IMR-90 (cell line): ENCODE results near the gene DAAM2. TPM values are rescaled to one million over a fixed set of nuclear protein-coding genes. Genes with fewer than 3 reads are reported as not detected.

ENCODE experiments used
- ATAC-seq: fragments of 200-7000 bp; cut with Tn5 transposase; 2 replicates; pipeline ENCODE4 v1.9.1; 2020; ENCODE audit warnings: low read depth, mild to moderate bottlenecking, moderate library complexity
- BruUV-seq: library from RNA; stranded (reverse); fragments of 400-500 nt; replicated peaks from 2 replicates; lab custom pipeline; 2021; lab: Mats Ljungman, UMichigan
- CTCF ChIA-PET: fragments of 300-600 bp; formaldehyde crosslinking; extraction: SDS; loops from one replicate; lab custom pipeline; 2021; ENCODE audit warnings: antibody characterized with exemption; lab: Yijun Ruan, JAX
- POLR2A ChIA-PET: fragments of 300-600 bp; sonication (Branson Sonifier 250); formaldehyde crosslinking; loops from one replicate; lab custom pipeline; 2022; ENCODE audit warnings: antibody characterized with exemption; ENCODE audit not compliant: unreplicated experiment; lab: Charles Lee
- DNase-seq: peaks from one replicate; pipeline ENCODE4 v3.0.0; 2013
- H2AFZ ChIP-seq: replicated peaks from 2 replicates; pipeline ENCODE3; 2013; ENCODE audit warnings: low read length, mild to moderate bottlenecking; ENCODE audit not compliant: poor library complexity
- H2AK5ac ChIP-seq: 2 replicates; pipeline ENCODE4 v1.6.1; 2013; ENCODE audit warnings: low read depth, low read length, inconsistent platforms
- H2AK9ac ChIP-seq: replicated peaks from 2 replicates; pipeline ENCODE3; 2013; ENCODE audit warnings: mild to moderate bottlenecking, low read depth, low read length, moderate library complexity; ENCODE audit not compliant: poor library complexity
- H2BK120ac ChIP-seq: 2 replicates; pipeline ENCODE4 v1.6.1; 2013; ENCODE audit warnings: low read depth, low read length, inconsistent platforms
- H2BK15ac ChIP-seq: 3 replicates; pipeline ENCODE4 v1.6.1; 2013; ENCODE audit warnings: low read depth, low read length, inconsistent platforms
- H2BK20ac ChIP-seq: 2 replicates; pipeline ENCODE4 v1.6.1; 2013; ENCODE audit warnings: low read depth, mild to moderate bottlenecking, inconsistent platforms, low read length, moderate library complexity
- H2BK5ac ChIP-seq: 2 replicates; pipeline ENCODE4 v1.6.1; 2013; ENCODE audit warnings: mild to moderate bottlenecking, low read depth, low read length, inconsistent platforms; ENCODE audit not compliant: poor library complexity, severe bottlenecking
- H3K14ac ChIP-seq: replicated peaks from 2 replicates; pipeline ENCODE4 v1.6.1; 2013; ENCODE audit warnings: low read depth, low read length, inconsistent platforms
- H3K18ac ChIP-seq: 2 replicates; pipeline ENCODE4 v1.6.1; 2013; ENCODE audit warnings: low read depth, low read length, control low read depth
- H3K23ac ChIP-seq: 2 replicates; pipeline ENCODE4 v1.6.1; 2013; ENCODE audit warnings: low read depth, low read length, inconsistent platforms
- H3K27ac ChIP-seq: 2 replicates; pipeline ENCODE4 v1.5.1; 2013; ENCODE audit warnings: mild to moderate bottlenecking, control low read depth, low read length; ENCODE audit not compliant: insufficient read depth
- H3K27me3 ChIP-seq: 2 replicates; pipeline ENCODE4 v1.6.1; 2013; ENCODE audit warnings: low read length; ENCODE audit not compliant: control insufficient read depth, insufficient read depth
- H3K36me3 ChIP-seq: 2 replicates; pipeline ENCODE4 v1.6.1; 2013; ENCODE audit warnings: low read length, mixed read lengths; ENCODE audit not compliant: control insufficient read depth, insufficient read depth
- H3K4ac ChIP-seq: 2 replicates; pipeline ENCODE4 v1.6.1; 2013; ENCODE audit warnings: low read depth, low read length, inconsistent platforms
- H3K4me1 ChIP-seq: 2 replicates; pipeline ENCODE4 v1.6.1; 2013; ENCODE audit warnings: low read length, mixed read lengths; ENCODE audit not compliant: control insufficient read depth, insufficient read depth
- H3K4me2 ChIP-seq: 2 replicates; pipeline ENCODE4 v1.6.1; 2013; ENCODE audit warnings: low read depth, mild to moderate bottlenecking, control low read depth, low read length, moderate library complexity
- H3K4me3 ChIP-seq: 2 replicates; pipeline ENCODE4 v1.5.1; 2013; ENCODE audit warnings: low read depth, mild to moderate bottlenecking, control low read depth, low read length, moderate library complexity; ENCODE audit not compliant: insufficient read depth
- H3K56ac ChIP-seq: 2 replicates; pipeline ENCODE4 v1.6.1; 2013; ENCODE audit warnings: low read length, inconsistent platforms; ENCODE audit not compliant: insufficient read depth; ENCODE audit errors: extremely low read depth
- H3K79me1 ChIP-seq, 2 experiments: 2 replicates each; pipeline ENCODE4 v1.6.1; 2013; ENCODE audit warnings: low read length in 2 of 2, inconsistent platforms in 1 of 2, low read depth in 1 of 2
- H3K9ac ChIP-seq: 2 replicates; pipeline ENCODE4 v1.6.1; 2013; ENCODE audit warnings: low read depth, low read length, control low read depth
- H3K9me1 ChIP-seq: 2 replicates; pipeline ENCODE4 v1.6.1; 2013; ENCODE audit warnings: low read length, inconsistent platforms; ENCODE audit not compliant: insufficient read depth
- H3K9me3 ChIP-seq: 2 replicates; pipeline ENCODE4 v1.6.1; 2013; ENCODE audit warnings: low read length; ENCODE audit not compliant: control insufficient read depth, insufficient read depth
- H4K20me1 ChIP-seq: 2 replicates; pipeline ENCODE4 v1.6.1; 2013; ENCODE audit warnings: low read length, inconsistent platforms; ENCODE audit not compliant: insufficient read depth
- H4K5ac ChIP-seq: 2 replicates; pipeline ENCODE4 v1.6.1; 2013; ENCODE audit warnings: mild to moderate bottlenecking, low read depth, low read length, control low read depth
- H4K8ac ChIP-seq, 2 experiments: 2 replicates each; pipeline ENCODE4 v1.6.1; 2013; ENCODE audit warnings: low read depth in 2 of 2, low read length in 2 of 2, control low read depth in 1 of 2, inconsistent platforms in 1 of 2
- H4K91ac ChIP-seq: 2 replicates; pipeline ENCODE4 v1.6.1; 2013; ENCODE audit warnings: low read depth, low read length, inconsistent platforms; ENCODE audit not compliant: insufficient read depth
- MAZ ChIP-seq: IDR thresholded peaks from 2 replicates; pipeline ENCODE4 v1.6.1; 2012; ENCODE audit warnings: low read depth, mild to moderate bottlenecking, low read length, improper control_type of control experiment, moderate library complexity, borderline replicate concordance
- WGBS, 2 experiments: methylation state at CpG; one replicate each; pipeline versions ENCODE4 v1.1.5 to v1.1.7; 2013; ENCODE audit warnings: missing lambda C conversion rate in 2 of 2; ENCODE audit not compliant: insufficient read length in 1 of 2; ENCODE audit errors: extremely low coverage in 2 of 2; 5-methylcytosine and 5-hydroxymethylcytosine counted together
- dilution Hi-C: fragments of 300-500 bp; cut with HindIII; formaldehyde crosslinking; loops from one replicate; pipeline ENCODE4 v1.14.3; 2018; ENCODE audit warnings: low sequenced_read_pairs; ENCODE audit not compliant: unreplicated experiment
- in situ Hi-C: fragments of 300-500 bp; cut with MboI; formaldehyde crosslinking; loops from 3 replicates; pipeline ENCODE4 v1.14.3; 2019; ENCODE audit warnings: low sequenced_read_pairs, inconsistent platforms, mixed read lengths
- intact Hi-C: fragments of 100-400 bp; cut with micrococcal nuclease; formaldehyde crosslinking; loops from 2 replicates; pipeline ENCODE4 v1.10.0; 2022
- polyA plus RNA-seq, 3 experiments: library from polyadenylated mRNA; depleted of rRNA; stranded (reverse); fragments of >200 nt; gene quantifications; 2 replicates each; pipeline ENCODE4 v1.2.3, GENCODE V29; 2012; ENCODE audit warnings: low replicate concordance in 1 of 3
- total RNA-seq: library from RNA; depleted of rRNA; stranded (reverse); fragments of >200 nt; gene quantifications from 2 replicates; pipeline ENCODE4 v1.2.3, GENCODE V29; 2012

The DAAM2 gene
- total and polyA plus RNA-seq, 2 of the 4 experiments (the other 2 are of a cell fraction), result 11.2 to 12.9 TPM

GRCh38 chr6:39948199-39948791 is 156.1 kb downstream of the DAAM2 start:
- Histone ChIP-seq H3K18ac (no peak overlapping the region), H3K4me1 (no peaks in the 10 kb centered on the region), H3K79me1 (no peaks in the 10 kb centered on the region), H3K36me3 (no peaks in the 10 kb centered on the region), H2AK5ac (no peak overlapping the region), H4K20me1 (no peaks in the 10 kb centered on the region; the same call in 1 of the 2 replicates), H2AK9ac (no peak overlapping the region), H3K14ac (no peak overlapping the region), H2BK120ac (no peak overlapping the region), H2BK15ac (no peak overlapping the region), H2BK5ac (no peak overlapping the region), H3K9ac (no peak overlapping the region), H3K9me1 (no peaks in the 10 kb centered on the region), H3K23ac (no peak overlapping the region), H3K27ac (no peak overlapping the region), H3K9me3 (no peaks in the 10 kb centered on the region), H4K8ac (no peak overlapping the region), H2BK20ac (no peak overlapping the region), H3K4me2 (no peak overlapping the region), H4K91ac (no peak overlapping the region), H3K4ac (no peak overlapping the region), H3K56ac (no peak overlapping the region), H2AFZ (no peak overlapping the region), H3K27me3 (peaks cover 31% of the 10 kb centered on the region), H3K4me3 (no peak overlapping the region), H4K5ac (no peak overlapping the region)
- dilution Hi-C loops, result no loop called here
- ChIA-PET POLR2A (no interaction called here), CTCF (no interaction called here)
- WGBS, 2 experiments, result no CpG with 5 or more reads among the region's 5 CpGs
- no peak for TF ChIP-seq MAZ
- in situ Hi-C loops, result no loop called here
- ATAC-seq, result no peak
- no peak for DNase-seq
- intact Hi-C loops, result no loop called here
- BruUV-seq, result no TSS peak
